GM18951 (cell line): ENCODE measurements around the gene FNDC7.
"Not testable (repeated sequence)": the region's sequence is repeated elsewhere in the genome, so short reads cannot be mapped to it uniquely, and the experiment has no call there.

Source experiments
- POLR2A ChIP-seq: IDR thresholded peaks from 4 replicates; pipeline ENCODE4 v1.6.1; 2011; ENCODE audit warnings: mild to moderate bottlenecking; ENCODE audit not compliant: insufficient read length, insufficient read depth; ENCODE audit errors: extremely low read depth
- in situ Hi-C: fragments of 300-500 bp; cut with MboI; formaldehyde crosslinking; loops from one replicate; pipeline ENCODE4 v1.12.0; 2022; ENCODE audit warnings: low sequenced_read_pairs, mixed read lengths, inconsistent platforms; ENCODE audit not compliant: unreplicated experiment

The FNDC7 gene

GRCh38 chr1:108712606-108713150, at the start of gene FNDC7:
Gene FNDC7, plus strand, starts transcription at chr1:108712908. Its CDS starts 26 bp downstream, at chr1:108712934.
- in situ Hi-C loops, result no loop called here
- no peak for TF ChIP-seq POLR2A

- in situ Hi-C loops, result no loop called here
- no peak for TF ChIP-seq POLR2A
Measured at GRCh38 chr1:108663074-108663473, 49.6 kb upstream of the FNDC7 start.

DNA sequence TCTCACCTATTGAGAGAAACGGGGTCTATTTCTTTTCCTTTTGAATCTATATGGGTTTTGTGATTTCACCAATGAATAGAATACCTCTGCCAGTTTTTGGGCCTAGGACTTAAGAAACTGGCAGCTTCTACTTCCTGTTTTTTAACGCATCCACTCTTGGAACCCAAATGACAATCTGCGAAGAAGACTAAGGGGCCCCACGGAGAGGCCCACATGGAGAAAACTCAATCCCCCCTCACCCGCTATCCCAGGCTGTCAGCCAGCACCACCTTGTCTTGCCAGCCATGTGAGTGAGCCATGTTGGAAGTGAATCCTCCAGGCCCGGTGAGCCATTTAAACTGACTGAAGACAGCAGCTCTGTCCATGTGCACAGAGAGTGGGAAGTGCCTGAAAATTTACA, 48.2 kb upstream of the FNDC7 start:
- in situ Hi-C loops, result no loop called here
- TF ChIP-seq POLR2A, result no peak

DNA sequence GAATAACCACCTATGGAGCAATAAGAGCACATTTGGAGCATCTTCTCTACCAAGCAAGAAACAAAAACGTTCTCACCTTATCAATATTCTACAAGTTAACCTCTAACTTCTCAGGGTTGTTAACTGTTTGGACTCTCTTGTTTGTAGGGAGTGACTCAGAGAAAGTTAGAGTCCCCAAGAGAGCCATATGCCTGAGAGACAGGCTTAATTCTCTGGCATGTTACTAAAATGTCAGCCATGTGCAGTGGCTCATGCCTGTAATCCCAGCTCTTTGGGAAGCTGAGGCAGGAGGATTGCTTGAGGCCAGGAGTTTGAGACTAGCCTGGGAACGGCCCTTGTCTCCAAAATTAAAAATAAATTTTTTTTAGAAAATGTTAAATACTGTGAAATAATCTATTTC, 47.6 kb upstream of the FNDC7 start:
- TF ChIP-seq POLR2A, result no peak
- in situ Hi-C loops, result no loop called here

- in situ Hi-C loops, result no loop called here
- no peak for TF ChIP-seq POLR2A
Measured at GRCh38 chr1:108665771-108666170, 46.9 kb upstream of the FNDC7 start.

- in situ Hi-C loops, result not testable (repeated sequence)
Measured at GRCh38 chr1:108667422-108667821, 45.3 kb upstream of the FNDC7 start.

- TF ChIP-seq POLR2A, result no peak
- in situ Hi-C loops, result no loop called here
Measured at GRCh38 chr1:108668777-108669176, 43.9 kb upstream of the FNDC7 start.

DNA sequence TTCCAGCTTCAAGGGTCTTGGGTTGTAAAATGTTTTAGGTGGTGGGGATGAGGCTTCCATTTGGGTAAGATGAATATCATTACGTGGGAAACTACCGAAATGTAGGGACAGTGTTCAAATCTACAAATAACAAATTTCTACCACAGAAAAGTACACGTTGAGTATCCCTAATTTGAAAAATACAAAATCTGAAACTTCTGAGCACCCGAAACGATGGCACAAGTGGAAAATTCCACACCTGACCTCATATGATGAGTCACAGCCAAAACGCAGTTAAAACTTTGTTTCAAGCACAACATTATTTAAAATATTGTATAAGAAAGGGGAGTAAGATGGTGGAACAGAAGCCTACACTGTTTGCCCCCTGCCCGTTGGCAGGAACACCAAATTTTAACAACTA, 43.0 kb upstream of the FNDC7 start:
- in situ Hi-C loops, result no loop called here
- TF ChIP-seq POLR2A, result no peak

DNA sequence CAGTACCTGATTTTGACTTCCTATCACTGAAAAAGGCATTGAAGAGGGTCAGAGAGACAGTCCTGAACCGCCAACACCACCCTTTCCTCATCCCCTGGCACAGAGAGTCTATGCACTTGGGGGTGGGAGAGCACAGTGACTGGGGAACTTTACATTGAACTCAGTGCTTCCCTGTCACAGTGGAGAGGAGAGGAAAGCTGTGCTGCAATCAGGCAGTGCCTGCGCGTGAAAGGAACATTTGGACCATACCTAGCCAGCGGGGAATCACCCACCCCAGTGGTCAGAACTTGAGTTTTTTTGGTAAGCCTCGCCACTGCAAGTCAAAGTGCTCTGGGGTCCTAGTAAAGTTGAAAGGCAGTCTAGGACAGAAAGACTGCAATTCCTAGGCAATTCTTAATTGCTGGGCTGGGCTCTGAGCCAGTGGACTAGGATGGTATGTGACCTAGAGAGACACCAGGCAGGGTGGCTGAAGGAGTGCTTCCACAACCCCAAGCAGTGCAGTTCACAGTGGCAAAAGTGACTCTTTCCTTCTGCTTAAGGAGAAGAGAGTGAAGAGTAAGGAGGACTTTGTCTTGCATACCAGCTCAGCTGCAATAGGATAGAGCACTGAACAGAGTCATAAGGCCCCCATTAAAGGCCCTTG, 42.5 kb upstream of the FNDC7 start:
- TF ChIP-seq POLR2A, result no peak
- in situ Hi-C loops, result no loop called here

DNA sequence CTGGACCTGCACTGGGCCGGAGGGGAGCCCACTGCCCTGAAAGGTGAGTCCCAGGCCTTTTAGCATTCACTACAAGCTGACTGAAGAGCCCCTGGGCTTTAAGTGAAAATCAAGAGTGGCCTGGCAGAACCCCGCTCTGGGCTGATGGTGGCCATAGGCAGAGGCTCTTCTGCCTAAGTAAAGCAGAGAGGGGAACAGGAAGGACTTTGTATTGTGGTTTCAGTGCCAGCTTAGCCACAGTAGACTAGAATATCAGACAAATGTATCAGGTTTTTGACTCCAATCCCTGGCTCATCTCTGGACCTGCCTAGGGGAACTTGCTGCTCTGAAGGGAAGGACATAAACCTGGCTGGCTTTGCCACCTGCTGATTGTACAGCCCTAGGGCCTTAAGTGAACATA, 41.6 kb upstream of the FNDC7 start:
- in situ Hi-C loops, result no loop called here
- TF ChIP-seq POLR2A, result no peak

- no peak for TF ChIP-seq POLR2A
- in situ Hi-C loops, result no loop called here
Measured at GRCh38 chr1:108678706-108679105, 34.0 kb upstream of the FNDC7 start.

DNA sequence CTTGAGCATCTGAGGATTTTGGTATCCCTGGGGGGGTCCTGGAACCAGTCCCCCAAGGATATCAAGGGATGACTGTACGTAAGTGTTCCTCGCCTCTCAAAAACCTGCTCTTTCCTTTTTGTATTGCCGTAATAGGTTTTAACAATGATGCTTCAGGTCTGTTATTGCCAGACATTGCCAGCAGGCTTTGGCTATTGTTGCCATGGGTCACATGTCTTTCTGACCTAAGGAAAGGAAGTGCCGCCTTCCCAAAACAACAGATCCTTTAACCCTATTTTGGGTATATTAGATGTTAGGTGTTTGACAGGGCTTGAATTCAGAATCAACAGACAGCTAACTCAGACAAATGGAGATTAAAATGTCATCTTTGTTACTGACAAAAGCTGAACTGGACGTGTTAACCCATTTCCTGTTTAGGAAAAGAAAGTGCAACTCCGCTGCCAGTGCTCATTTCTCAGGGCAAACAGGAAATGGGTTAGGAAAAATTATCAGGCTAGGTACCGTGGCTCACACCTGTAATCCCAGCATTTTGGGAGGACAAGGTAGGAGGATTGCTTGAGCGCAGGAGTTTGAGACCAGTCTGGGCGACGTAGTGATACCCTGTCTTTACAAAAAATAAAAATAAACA, 33.0 kb upstream of the FNDC7 start:
- no peak for TF ChIP-seq POLR2A
- in situ Hi-C loops, result no loop called here

- in situ Hi-C loops, result not testable (repeated sequence)
Measured at GRCh38 chr1:108681701-108682100, 31.0 kb upstream of the FNDC7 start.

DNA sequence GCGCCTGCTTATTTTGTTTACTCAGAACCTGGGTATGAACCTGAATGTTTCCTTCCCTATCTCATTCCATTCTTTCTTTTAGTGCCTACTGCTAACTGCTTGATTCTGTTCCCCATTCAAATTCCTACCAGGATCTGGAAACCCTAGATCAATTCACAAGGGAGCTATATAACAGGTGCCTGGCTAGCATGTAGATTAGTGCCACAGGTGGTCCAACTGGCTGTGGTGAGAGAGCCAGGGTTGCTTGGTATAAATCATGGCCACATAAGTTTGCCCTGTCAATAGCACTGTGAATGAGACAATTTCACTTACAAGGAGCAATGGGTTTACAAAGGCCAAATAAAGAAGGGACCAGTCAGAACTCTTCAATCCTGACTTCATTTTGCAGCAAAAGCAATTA, 27.2 kb upstream of the FNDC7 start:
- in situ Hi-C loops, result no loop called here
- no peak for TF ChIP-seq POLR2A
